HCT116 (cell line): Measurements from ENCODE around the gene SERPINH1. TPM values are rescaled to one million over a fixed set of nuclear protein-coding genes. Genes with fewer than 3 reads are reported as not detected.

Experiments used
- ATAC-seq: fragments of 200-7000 bp; cut with Tn5 transposase; 2 replicates; pipeline ENCODE4 v1.9.1; 2020; ENCODE audit warnings: mild to moderate bottlenecking, moderate library complexity
- BruUV-seq: library from RNA; stranded (reverse); fragments of 400-500 nt; replicated peaks from 2 replicates; lab custom pipeline; 2021; lab: Mats Ljungman, UMichigan
- CTCF ChIA-PET: fragments of 300-600 bp; sonication (Branson Sonifier 250); formaldehyde crosslinking; loops from one replicate; lab custom pipeline; 2021; ENCODE audit warnings: antibody characterized with exemption; lab: Charles Lee
- POLR2A ChIA-PET: fragments of 300-600, 350-600 bp; sonication (Branson Sonifier 250); formaldehyde crosslinking; loops from one replicate; lab custom pipeline; 2021; ENCODE audit warnings: antibody characterized with exemption; lab: Charles Lee
- RAD21 ChIA-PET, 2 experiments: fragments of 300-600 bp; sonication (Branson Sonifier 250); formaldehyde crosslinking; loops; one replicate each; lab custom pipeline; 2023; ENCODE audit warnings: low total read pairs in 2 of 2; ENCODE audit not compliant: uncharacterized antibody in 2 of 2, unreplicated experiment in 2 of 2, low non-redundant PET in 1 of 2; lab: Charles Lee
- DNase-seq: peaks from one replicate; pipeline ENCODE4 v3.0.0-alpha.2; 2010; ENCODE audit warnings: low read depth, low spot score
- H2AFZ ChIP-seq: fragments of 200-600 bp; shearing (Covaris generic), sonication (generic); 2 replicates; pipeline ENCODE4 v1.6.1; 2017; ENCODE audit warnings: low read depth, mixed run types, mixed read lengths, antibody characterized with exemption, low read length; ENCODE audit not compliant: poor library complexity, severe bottlenecking
- H3K27ac ChIP-seq: 2 replicates; pipeline ENCODE4 v1.5.1; 2012; ENCODE audit warnings: low read depth, low read length
- H3K27me3 ChIP-seq: fragments of 200-600 bp; sonication (generic); 2 replicates; pipeline ENCODE4 v1.6.1; 2016; ENCODE audit warnings: mixed run types, low read length, mixed read lengths; ENCODE audit not compliant: insufficient read depth
- H3K36me3 ChIP-seq, 2 experiments: fragments of 200-500 bp in 1 of 2; fragments of 200-600 bp in 1 of 2; sonication (Bioruptor generic) in 1 of 2; sonication (generic) in 1 of 2; 2 replicates each; pipeline versions ENCODE4 v1.5.1 to v1.6.1; 2014 to 2016; ENCODE audit warnings: low read length in 2 of 2, inconsistent platforms in 1 of 2, mixed read lengths in 1 of 2, mixed run types in 1 of 2; ENCODE audit not compliant: insufficient read depth in 2 of 2, control insufficient read depth in 1 of 2
- H3K4me1 ChIP-seq, 2 experiments: fragments of 200-600 bp in 1 of 2; sonication (generic) in 1 of 2; 2 replicates each; pipeline versions ENCODE4 v1.5.1 to v1.6.1; 2012 to 2017; ENCODE audit warnings: low read length in 2 of 2, inconsistent platforms in 1 of 2, mild to moderate bottlenecking in 1 of 2, mixed read lengths in 1 of 2, mixed run types in 1 of 2, moderate library complexity in 1 of 2; ENCODE audit not compliant: insufficient read depth in 2 of 2, control insufficient read depth in 1 of 2
- H3K4me2 ChIP-seq: fragments of 200-600 bp; sonication (generic); 2 replicates; pipeline ENCODE4 v1.6.1; 2017; ENCODE audit warnings: mixed run types, low read length, mixed read lengths
- H3K4me3 ChIP-seq, 2 experiments: fragments of 200-600 bp in 1 of 2; sonication (generic) in 1 of 2; replicated peaks in 1 of 2; 2 replicates each; pipeline ENCODE4 v1.5.1; 2011 to 2016; ENCODE audit warnings: low read length in 2 of 2, control low read depth in 1 of 2, low read depth in 1 of 2, mild to moderate bottlenecking in 1 of 2, mixed read lengths in 1 of 2, mixed run types in 1 of 2
- H3K79me2 ChIP-seq: fragments of 200-600 bp; sonication (generic); 2 replicates; pipeline ENCODE4 v1.6.1; 2017; ENCODE audit warnings: mild to moderate bottlenecking, mixed run types, low read length, moderate library complexity, mixed read lengths; ENCODE audit not compliant: insufficient read depth
- H3K9ac ChIP-seq: fragments of 200-600 bp; sonication (generic); 2 replicates; pipeline ENCODE4 v1.6.1; 2016; ENCODE audit warnings: low read length, mixed read lengths
- H3K9me2 ChIP-seq: fragments of 200-600 bp; sonication (generic), shearing (Covaris generic); 2 replicates; pipeline ENCODE4 v1.6.1; 2017; ENCODE audit warnings: mixed run types, mild to moderate bottlenecking, moderate library complexity; ENCODE audit not compliant: insufficient read depth
- H3K9me3 ChIP-seq, 2 experiments: fragments of 200-500 bp in 1 of 2; fragments of 200-600 bp in 1 of 2; sonication (Bioruptor generic) in 1 of 2; sonication (generic) in 1 of 2; 2 replicates each; pipeline ENCODE4 v1.6.1; 2014 to 2017; ENCODE audit warnings: low read length in 2 of 2, mixed read lengths in 2 of 2, inconsistent platforms in 1 of 2, low read depth in 1 of 2, mild to moderate bottlenecking in 1 of 2, mixed run types in 1 of 2, moderate library complexity in 1 of 2; ENCODE audit not compliant: control insufficient read depth in 1 of 2, insufficient read depth in 1 of 2
- H4K20me1 ChIP-seq: fragments of 200-600 bp; sonication (generic), shearing (Covaris generic); 2 replicates; pipeline ENCODE4 v1.6.1; 2017; ENCODE audit warnings: mixed run types, mild to moderate bottlenecking, moderate library complexity; ENCODE audit not compliant: insufficient read depth
- CEBPB ChIP-seq: IDR thresholded peaks from 2 replicates; pipeline ENCODE4 v1.6.1; 2012; ENCODE audit warnings: low read depth
- EZH2phosphoT487 ChIP-seq: fragments of 200-600 bp; IDR thresholded peaks from 2 replicates; pipeline ENCODE4 v1.6.1; 2018; ENCODE audit warnings: antibody characterized with exemption, borderline replicate concordance
- RAD21 ChIP-seq: IDR thresholded peaks from 2 replicates; pipeline ENCODE4 v1.6.1; 2012; ENCODE audit warnings: low read depth, mild to moderate bottlenecking
- SIN3A ChIP-seq: IDR thresholded peaks from 2 replicates; pipeline ENCODE4 v1.6.1; 2012; ENCODE audit warnings: low read depth
- SP1 ChIP-seq: IDR thresholded peaks from 2 replicates; pipeline ENCODE4 v1.6.1; 2012; ENCODE audit warnings: low read depth
- ZNF274 ChIP-seq: fragments of 200-500 bp; sonication (Bioruptor generic); IDR thresholded peaks from 2 replicates; pipeline ENCODE4 v1.6.1; 2014; ENCODE audit warnings: mild to moderate bottlenecking, low read depth, low read length, inconsistent platforms
- intact Hi-C: fragments of 100-400 bp; cut with micrococcal nuclease; formaldehyde crosslinking; loops from 2 replicates; pipeline ENCODE4 v1.10.0; 2022
- total RNA-seq: library from RNA; stranded (reverse); gene quantifications from one replicate; pipeline ENCODE4 v1.2.1, GENCODE V29; 2021; ENCODE audit not compliant: unreplicated experiment
- TF ChIP-seq, protein P1 (sequence below): IDR thresholded peaks from 2 replicates; pipeline ENCODE4 v1.6.1; 2011; ENCODE audit warnings: mild to moderate bottlenecking, low read length, moderate library complexity; ENCODE audit not compliant: insufficient replicate concordance; ENCODE audit errors: extremely low read depth
- TF ChIP-seq, protein P2 (sequence below): IDR thresholded peaks from 2 replicates; pipeline ENCODE4 v1.6.1; 2012
- TF ChIP-seq, protein P3 (sequence below): IDR thresholded peaks from 2 replicates; pipeline ENCODE4 v1.6.1; 2012
- TF ChIP-seq, protein P4 (sequence below), 3 experiments: fragments of 200-600 bp in 1 of 3; sonication (generic) in 1 of 3; IDR thresholded peaks in 2 of 3; conservative IDR thresholded peaks in 1 of 3; 2 replicates each; pipeline ENCODE4 v1.5.1; 2012 to 2017; ENCODE audit warnings: low read depth in 2 of 3, low read length in 2 of 3, antibody characterized with exemption in 1 of 3, borderline replicate concordance in 1 of 3, control low read depth in 1 of 3, mild to moderate bottlenecking in 1 of 3, mixed read lengths in 1 of 3, mixed run types in 1 of 3, moderate library complexity in 1 of 3; ENCODE audit not compliant: insufficient read depth in 1 of 3

Gene SERPINH1
- total RNA-seq, 1 experiment from 2014 or later = 84.9 TPM

DNA sequence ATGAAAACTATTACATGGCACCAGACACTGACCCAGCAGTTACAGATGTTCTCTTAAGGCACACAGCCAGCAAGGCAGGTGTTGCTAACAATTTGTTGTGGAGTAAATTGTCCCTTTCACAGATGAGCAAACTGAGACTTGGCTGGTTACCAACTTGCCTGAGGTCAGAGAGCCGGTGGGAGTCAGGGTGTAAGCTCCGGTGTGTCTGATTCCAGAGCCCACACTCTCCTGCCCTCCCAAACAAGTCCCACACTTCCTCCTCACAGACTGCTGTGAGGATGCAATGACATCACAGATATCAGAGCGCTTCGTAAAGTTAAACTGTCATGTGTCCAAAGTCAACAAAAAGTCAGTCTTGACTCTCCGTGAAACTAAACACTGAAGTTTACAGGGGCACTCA is 48.8 kb upstream of the SERPINH1 start:
- ATAC-seq (no peak), DNase-seq (no peak)
- no peak overlapping the region for H2AFZ ChIP-seq
- no peaks in the 10 kb centered on the region for H3K27me3 ChIP-seq
- H3K4me3 ChIP-seq = no peak overlapping the region
- H4K20me1 ChIP-seq = no peaks in the 10 kb centered on the region
- no peaks in the 10 kb centered on the region for H3K9me2 ChIP-seq
- RAD21 ChIA-PET = no interaction called here
- peaks cover 2 to 9% of the 10 kb centered on the region in 2 experiments; a peak in 1 of 4 replicates for H3K4me1 ChIP-seq
- POLR2A ChIA-PET = no interaction called here
- intact Hi-C loops = no loop called here
- H3K79me2 ChIP-seq = no peaks in the 10 kb centered on the region
- H3K4me2 ChIP-seq = no peak overlapping the region
- no peaks in the 10 kb centered on the region for H3K9me3 ChIP-seq
- no peaks in the 10 kb centered on the region for H3K36me3 ChIP-seq
- CTCF ChIA-PET = no interaction called here
- TF ChIP-seq RAD21 (no peak), SP1 (no peak), EZH2phosphoT487 (no peak), ZNF274 (no peak), SIN3A (no peak), CEBPB (no peak)
- TF ChIP-seq, protein P1, sequence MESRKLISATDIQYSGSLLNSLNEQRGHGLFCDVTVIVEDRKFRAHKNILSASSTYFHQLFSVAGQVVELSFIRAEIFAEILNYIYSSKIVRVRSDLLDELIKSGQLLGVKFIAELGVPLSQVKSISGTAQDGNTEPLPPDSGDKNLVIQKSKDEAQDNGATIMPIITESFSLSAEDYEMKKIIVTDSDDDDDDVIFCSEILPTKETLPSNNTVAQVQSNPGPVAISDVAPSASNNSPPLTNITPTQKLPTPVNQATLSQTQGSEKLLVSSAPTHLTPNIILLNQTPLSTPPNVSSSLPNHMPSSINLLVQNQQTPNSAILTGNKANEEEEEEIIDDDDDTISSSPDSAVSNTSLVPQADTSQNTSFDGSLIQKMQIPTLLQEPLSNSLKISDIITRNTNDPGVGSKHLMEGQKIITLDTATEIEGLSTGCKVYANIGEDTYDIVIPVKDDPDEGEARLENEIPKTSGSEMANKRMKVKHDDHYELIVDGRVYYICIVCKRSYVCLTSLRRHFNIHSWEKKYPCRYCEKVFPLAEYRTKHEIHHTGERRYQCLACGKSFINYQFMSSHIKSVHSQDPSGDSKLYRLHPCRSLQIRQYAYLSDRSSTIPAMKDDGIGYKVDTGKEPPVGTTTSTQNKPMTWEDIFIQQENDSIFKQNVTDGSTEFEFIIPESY = no peak
- TF ChIP-seq, protein P2, sequence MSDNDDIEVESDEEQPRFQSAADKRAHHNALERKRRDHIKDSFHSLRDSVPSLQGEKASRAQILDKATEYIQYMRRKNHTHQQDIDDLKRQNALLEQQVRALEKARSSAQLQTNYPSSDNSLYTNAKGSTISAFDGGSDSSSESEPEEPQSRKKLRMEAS = no peak
- TF ChIP-seq, protein P3, sequence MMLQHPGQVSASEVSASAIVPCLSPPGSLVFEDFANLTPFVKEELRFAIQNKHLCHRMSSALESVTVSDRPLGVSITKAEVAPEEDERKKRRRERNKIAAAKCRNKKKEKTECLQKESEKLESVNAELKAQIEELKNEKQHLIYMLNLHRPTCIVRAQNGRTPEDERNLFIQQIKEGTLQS = no peak
- TF ChIP-seq, protein P4, sequence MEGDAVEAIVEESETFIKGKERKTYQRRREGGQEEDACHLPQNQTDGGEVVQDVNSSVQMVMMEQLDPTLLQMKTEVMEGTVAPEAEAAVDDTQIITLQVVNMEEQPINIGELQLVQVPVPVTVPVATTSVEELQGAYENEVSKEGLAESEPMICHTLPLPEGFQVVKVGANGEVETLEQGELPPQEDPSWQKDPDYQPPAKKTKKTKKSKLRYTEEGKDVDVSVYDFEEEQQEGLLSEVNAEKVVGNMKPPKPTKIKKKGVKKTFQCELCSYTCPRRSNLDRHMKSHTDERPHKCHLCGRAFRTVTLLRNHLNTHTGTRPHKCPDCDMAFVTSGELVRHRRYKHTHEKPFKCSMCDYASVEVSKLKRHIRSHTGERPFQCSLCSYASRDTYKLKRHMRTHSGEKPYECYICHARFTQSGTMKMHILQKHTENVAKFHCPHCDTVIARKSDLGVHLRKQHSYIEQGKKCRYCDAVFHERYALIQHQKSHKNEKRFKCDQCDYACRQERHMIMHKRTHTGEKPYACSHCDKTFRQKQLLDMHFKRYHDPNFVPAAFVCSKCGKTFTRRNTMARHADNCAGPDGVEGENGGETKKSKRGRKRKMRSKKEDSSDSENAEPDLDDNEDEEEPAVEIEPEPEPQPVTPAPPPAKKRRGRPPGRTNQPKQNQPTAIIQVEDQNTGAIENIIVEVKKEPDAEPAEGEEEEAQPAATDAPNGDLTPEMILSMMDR (IDR thresholded peaks at IDR 0.05 in 2 of 3, conservative IDR thresholded peaks at IDR 0.05 in 1 of 3; ENCODE audit: borderline replicate concordance in 1 of 3, insufficient read depth in 1 of 3, low read depth in 2 of 3, low read length in 2 of 3) = no peak
- H3K9ac ChIP-seq = no peak overlapping the region
- H3K27ac ChIP-seq = no peak overlapping the region
- BruUV-seq = no TSS peak
